Gastrocnemius medialis (tissue), 4 donors: ENCODE data around the gene CTIF.

Experiments
- CTCF ChIP-seq, 5 experiments: fragments of 450-650 bp in 3 of 5; fragments of 200-600 bp in 2 of 5; sonication (generic) in 2 of 5; IDR thresholded peaks in 4 of 5; conservative IDR thresholded peaks in 1 of 5; 1 replicate in 4 of 5; 2 replicates in 1 of 5; pipeline ENCODE4 v1.5.1; 2016 to 2019; ENCODE audit warnings: antibody characterized with exemption in 5 of 5, mild to moderate bottlenecking in 3 of 5, moderate library complexity in 3 of 5
- POLR2A ChIP-seq, 2 donors: fragments of 450-650 bp; IDR thresholded peaks; one replicate each; pipeline ENCODE4 v1.6.1; 2017; ENCODE audit warnings: antibody characterized with exemption in 2 of 2, mild to moderate bottlenecking in 2 of 2, moderate library complexity in 2 of 2

GRCh38 chr18:48879008-48879431 lies 340.2 kb downstream of the CTIF start:
- no peak for TF ChIP-seq CTCF (IDR thresholded peaks at IDR 0.05 in 4 of 5, conservative IDR thresholded peaks at IDR 0.05 in 1 of 5)
- TF ChIP-seq POLR2A (IDR thresholded peaks at IDR 0.05), result no peak
